ENCODE measurements around the gene CACNG4.

The CACNG4 gene

DNA sequence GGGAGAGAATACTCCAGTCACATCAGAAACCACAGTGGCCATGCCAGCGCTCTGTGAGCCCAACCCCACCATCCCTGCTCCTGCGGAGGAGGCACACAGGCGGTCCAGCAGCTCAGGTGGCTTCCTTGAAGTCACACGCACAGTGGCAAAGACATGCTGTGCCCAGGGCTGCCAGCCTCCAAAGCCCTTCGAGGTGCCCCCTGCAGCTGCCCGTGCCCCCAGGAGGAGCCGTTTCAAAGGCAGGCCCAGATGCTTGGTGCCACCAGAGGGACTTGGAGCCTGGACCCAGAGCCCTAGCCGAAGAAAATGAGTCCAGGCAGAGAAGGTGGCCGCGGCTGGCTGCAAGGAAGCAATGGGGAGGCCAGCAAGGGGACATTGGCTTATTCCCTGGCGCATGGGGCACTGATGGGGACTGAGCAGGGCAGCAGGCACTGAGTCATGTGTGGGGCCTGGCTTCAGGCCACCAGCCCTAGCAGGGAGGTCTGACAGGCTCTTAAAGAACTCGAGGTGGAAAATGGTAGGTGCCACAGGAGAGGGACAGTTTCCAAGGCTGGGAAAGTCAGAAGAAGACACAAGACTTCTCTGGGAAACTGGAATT, 62.6 kb downstream of the CACNG4 start:
- Histone ChIP-seq H3K27ac (no peak overlapping the region), H3K9ac (no peak overlapping the region), H3K4me3 (ENCODE audit: low read depth, low read length) (no peak overlapping the region), H3K27me3 (ENCODE audit: control insufficient read depth, insufficient read depth, low read length) (no peaks in the 10 kb centered on the region), H3K36me3 (ENCODE audit: control insufficient read depth, insufficient read depth, low read length) (no peaks in the 10 kb centered on the region), H3K79me2 (no peaks in the 10 kb centered on the region), H3K4me2 (ENCODE audit: low read length) (no peak overlapping the region), H3K4me1 (no peaks in the 10 kb centered on the region), H2AFZ (no peak overlapping the region), H3K9me3 (ENCODE audit: control insufficient read depth, low read length) (no peaks in the 10 kb centered on the region)
- TF ChIP-seq, protein P1, sequence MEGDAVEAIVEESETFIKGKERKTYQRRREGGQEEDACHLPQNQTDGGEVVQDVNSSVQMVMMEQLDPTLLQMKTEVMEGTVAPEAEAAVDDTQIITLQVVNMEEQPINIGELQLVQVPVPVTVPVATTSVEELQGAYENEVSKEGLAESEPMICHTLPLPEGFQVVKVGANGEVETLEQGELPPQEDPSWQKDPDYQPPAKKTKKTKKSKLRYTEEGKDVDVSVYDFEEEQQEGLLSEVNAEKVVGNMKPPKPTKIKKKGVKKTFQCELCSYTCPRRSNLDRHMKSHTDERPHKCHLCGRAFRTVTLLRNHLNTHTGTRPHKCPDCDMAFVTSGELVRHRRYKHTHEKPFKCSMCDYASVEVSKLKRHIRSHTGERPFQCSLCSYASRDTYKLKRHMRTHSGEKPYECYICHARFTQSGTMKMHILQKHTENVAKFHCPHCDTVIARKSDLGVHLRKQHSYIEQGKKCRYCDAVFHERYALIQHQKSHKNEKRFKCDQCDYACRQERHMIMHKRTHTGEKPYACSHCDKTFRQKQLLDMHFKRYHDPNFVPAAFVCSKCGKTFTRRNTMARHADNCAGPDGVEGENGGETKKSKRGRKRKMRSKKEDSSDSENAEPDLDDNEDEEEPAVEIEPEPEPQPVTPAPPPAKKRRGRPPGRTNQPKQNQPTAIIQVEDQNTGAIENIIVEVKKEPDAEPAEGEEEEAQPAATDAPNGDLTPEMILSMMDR (IDR thresholded peaks at IDR 0.05), result no peak

DNA sequence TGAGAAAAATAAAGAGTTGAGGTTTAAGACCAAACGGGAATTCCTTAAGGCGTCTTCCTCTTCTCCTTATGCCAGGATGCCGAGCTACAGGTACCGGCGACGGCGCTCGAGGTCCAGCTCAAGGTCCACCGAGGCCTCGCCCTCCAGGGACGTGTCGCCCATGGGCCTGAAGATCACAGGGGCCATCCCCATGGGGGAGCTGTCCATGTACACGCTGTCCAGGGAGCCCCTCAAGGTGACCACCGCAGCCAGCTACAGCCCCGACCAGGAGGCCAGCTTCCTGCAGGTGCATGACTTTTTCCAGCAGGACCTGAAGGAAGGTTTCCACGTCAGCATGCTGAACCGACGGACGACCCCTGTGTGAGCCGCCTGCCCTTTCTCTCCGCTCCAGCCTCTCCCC, 66.1 kb downstream of the CACNG4 start:
- H3K27ac ChIP-seq, result no peak overlapping the region
- H3K4me2 ChIP-seq (ENCODE audit: low read length), result no peak overlapping the region
- no peak overlapping the region for H2AFZ ChIP-seq
- no peak overlapping the region for H3K9ac ChIP-seq
- no peaks in the 10 kb centered on the region for H3K79me2 ChIP-seq
- H3K9me3 ChIP-seq (ENCODE audit: control insufficient read depth, low read length), result no peaks in the 10 kb centered on the region
- TF ChIP-seq, protein P1 (IDR thresholded peaks at IDR 0.05), result no peak
- no peaks in the 10 kb centered on the region for H3K4me1 ChIP-seq
- no peak overlapping the region for H3K4me3 ChIP-seq (ENCODE audit: low read depth, low read length)
- no peaks in the 10 kb centered on the region for H3K27me3 ChIP-seq (ENCODE audit: control insufficient read depth, insufficient read depth, low read length)
- H3K36me3 ChIP-seq (ENCODE audit: control insufficient read depth, insufficient read depth, low read length), result no peaks in the 10 kb centered on the region

DNA sequence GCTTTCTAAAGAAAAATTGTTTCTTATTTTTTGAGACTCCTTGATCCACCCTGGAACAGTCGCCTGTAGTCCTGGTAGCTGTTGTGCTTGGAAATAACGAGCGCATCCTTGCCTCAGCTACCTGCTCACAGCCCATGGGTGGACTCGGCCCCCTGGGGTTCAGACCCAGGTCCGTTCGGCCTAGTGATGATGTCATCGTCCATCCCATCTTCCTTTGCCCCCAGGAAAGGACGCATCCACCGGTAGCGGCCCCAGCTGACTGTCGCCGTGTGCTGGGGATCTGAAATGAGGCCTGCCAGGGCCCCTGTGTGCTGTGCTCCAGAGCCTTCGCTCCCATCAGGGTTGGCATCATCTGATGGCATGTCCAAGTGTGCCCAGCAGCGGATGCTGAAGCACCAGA, 67.9 kb downstream of the CACNG4 start:
- H3K27ac ChIP-seq, result no peak overlapping the region
- no peak overlapping the region for H2AFZ ChIP-seq
- no peaks in the 10 kb centered on the region for H3K9me3 ChIP-seq (ENCODE audit: control insufficient read depth, low read length)
- no peak overlapping the region for H3K4me3 ChIP-seq (ENCODE audit: low read depth, low read length)
- no peaks in the 10 kb centered on the region for H3K4me1 ChIP-seq
- no peaks in the 10 kb centered on the region for H3K79me2 ChIP-seq
- TF ChIP-seq, protein P1 (IDR thresholded peaks at IDR 0.05), result no peak
- H3K27me3 ChIP-seq (ENCODE audit: control insufficient read depth, insufficient read depth, low read length), result no peaks in the 10 kb centered on the region
- no peak overlapping the region for H3K9ac ChIP-seq
- no peak overlapping the region for H3K4me2 ChIP-seq (ENCODE audit: low read length)
- no peaks in the 10 kb centered on the region for H3K36me3 ChIP-seq (ENCODE audit: control insufficient read depth, insufficient read depth, low read length)

DNA sequence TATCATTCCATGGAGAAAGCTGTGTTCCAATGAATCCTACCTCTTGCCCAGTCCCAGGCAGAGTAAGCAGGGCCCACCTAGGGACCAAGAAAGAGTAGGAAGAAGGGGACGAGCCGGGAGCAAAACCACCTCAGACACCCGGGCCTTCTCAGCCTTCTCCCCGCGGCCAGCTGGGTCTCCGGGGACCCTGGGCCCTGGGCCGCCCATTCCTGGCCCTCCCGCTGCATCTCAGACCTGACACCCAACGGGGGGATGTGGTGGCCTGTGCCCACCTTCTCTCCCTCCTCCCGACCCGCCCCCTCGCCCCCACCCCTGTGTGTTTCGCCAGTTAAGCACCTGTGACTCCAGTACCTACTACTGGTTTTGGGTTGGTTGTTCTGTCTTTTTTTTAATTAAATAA, 68.5 kb downstream of the CACNG4 start:
- Histone ChIP-seq H3K27me3 (ENCODE audit: control insufficient read depth, insufficient read depth, low read length) (no peaks in the 10 kb centered on the region), H3K79me2 (no peaks in the 10 kb centered on the region), H3K27ac (no peak overlapping the region), H3K9ac (no peak overlapping the region), H2AFZ (no peak overlapping the region), H3K4me1 (no peaks in the 10 kb centered on the region), H3K4me3 (ENCODE audit: low read depth, low read length) (no peak overlapping the region), H3K4me2 (ENCODE audit: low read length) (no peak overlapping the region), H3K36me3 (ENCODE audit: control insufficient read depth, insufficient read depth, low read length) (no peaks in the 10 kb centered on the region), H3K9me3 (ENCODE audit: control insufficient read depth, low read length) (no peaks in the 10 kb centered on the region)
- TF ChIP-seq, protein P1 (IDR thresholded peaks at IDR 0.05), result no peak

DNA sequence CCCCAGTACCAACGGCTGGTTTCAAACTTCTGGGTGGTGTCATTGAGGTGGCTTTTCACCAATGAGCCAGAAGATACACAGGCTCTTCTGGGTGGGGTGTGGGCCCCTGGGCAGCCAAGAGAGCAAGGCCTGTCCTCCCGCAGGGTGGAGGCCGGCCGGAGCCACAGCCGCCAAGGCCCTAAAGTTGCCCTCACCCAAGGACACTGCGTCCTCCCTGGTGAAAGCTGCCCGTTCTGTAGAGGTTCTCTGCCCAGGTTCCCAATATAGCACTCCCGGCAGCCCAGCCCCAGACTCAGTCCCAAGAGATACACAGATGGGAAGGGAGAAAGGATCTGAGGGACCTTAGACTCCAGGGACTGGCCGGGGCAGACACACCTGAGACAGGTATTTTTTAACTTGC, 69.1 kb downstream of the CACNG4 start:
- Histone ChIP-seq H3K4me3 (ENCODE audit: low read depth, low read length) (no peak overlapping the region), H2AFZ (no peak overlapping the region), H3K27me3 (ENCODE audit: control insufficient read depth, insufficient read depth, low read length) (no peaks in the 10 kb centered on the region), H3K79me2 (no peaks in the 10 kb centered on the region), H3K4me1 (no peaks in the 10 kb centered on the region), H3K36me3 (ENCODE audit: control insufficient read depth, insufficient read depth, low read length) (no peaks in the 10 kb centered on the region), H3K9ac (no peak overlapping the region), H3K4me2 (ENCODE audit: low read length) (no peak overlapping the region), H3K9me3 (ENCODE audit: control insufficient read depth, low read length) (no peaks in the 10 kb centered on the region), H3K27ac (no peak overlapping the region)
- TF ChIP-seq, protein P1 (IDR thresholded peaks at IDR 0.05), result no peak

All from parathyroid adenoma (tissue), 2 donors.